ENCODE results near the gene CEP85. TPM values are rescaled to one million over a fixed set of nuclear protein-coding genes. Genes with fewer than 3 reads are reported as not detected.
A peak's percentile ranks its signal among the peaks of the same experiment; 100 is the strongest.

The CEP85 gene
- total and polyA plus RNA-seq, 5 experiments from 2014 or later = 3.9 to 21.9 (median 9.8) TPM

DNA sequence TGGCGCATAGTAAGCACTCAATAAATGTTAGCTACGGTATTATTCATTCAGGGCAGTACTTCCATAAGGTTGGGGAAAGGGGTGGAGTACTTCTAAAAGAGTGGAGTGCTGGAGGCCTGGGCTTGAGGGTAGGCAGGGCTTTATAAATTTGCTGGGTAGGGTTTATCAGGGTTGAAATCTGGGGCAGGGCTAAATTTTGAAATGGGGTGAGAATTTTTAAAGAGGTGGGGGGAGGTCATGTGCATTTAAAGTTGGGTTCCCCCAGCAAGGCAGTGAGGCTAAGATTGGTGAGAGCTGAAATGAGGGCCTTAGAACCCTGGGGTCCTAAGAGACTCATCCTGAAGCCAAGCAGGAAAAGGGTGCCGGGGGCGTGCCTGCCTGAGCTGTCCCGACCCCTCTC lies 33.6 kb upstream of the CEP85 start:
- Mint-ChIP-seq H3K27me3 (peaks cover 0 to 2% (median 0%) of the 10 kb centered on the region in 5 donors), H3K9me3 (no peaks in the 10 kb centered on the region), H3K4me3 (peak overlapping the region in 2 of 10 donors; percentile 1 to 28), H3K27ac (peak overlapping the region in 4 of 10 donors; percentile 84 to 96 (median 84)), H3K36me3 (no peaks in the 10 kb centered on the region), H3K4me1 (peaks cover 3 to 30% (median 25%) of the 10 kb centered on the region in 4 donors)
- no peak for DNase-seq
- POLR2A ChIA-PET = interaction anchor here (0.9 kb wide), 1 partner anchor 17 kb away, joined by 3 read pairs; no protein-coding TSS in a partner anchor
- no peak for ATAC-seq

DNA sequence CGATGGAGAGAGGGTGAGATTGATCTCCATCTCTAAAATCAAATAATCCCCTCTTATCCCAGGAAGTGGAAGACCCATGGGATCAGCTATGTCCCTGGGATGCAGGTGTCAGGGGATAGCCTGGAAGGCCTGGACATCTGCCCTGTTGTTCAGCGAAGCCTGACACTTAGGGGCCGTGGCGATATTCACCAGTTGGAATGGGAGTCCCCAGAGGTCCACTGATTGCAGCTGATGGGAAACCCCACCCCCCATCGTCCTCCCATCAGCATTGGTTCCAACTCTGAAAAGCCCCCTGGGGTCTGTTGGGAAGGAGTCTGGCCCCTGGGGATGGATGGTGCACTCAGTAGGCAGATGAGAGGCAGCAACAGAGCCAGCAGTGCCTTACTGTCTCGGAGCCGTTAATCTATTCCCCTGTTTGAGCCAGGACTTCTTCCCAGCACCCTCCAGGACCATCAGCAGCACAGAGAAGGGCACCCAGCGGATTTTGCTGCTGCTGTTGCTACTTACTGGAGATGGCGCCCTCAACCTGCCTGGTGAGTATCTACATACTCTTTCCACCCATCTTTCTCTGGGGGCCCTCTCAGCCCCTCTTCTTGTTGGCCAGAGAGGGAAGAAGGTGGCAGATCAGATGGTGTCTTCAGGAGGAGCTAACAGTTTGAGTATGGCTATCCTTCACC lies 30.2 kb upstream of the CEP85 start:
- H3K36me3 Mint-ChIP-seq = no peaks in the 10 kb centered on the region
- peaks cover 3 to 30% (median 25%) of the 10 kb centered on the region in 4 donors for H3K4me1 Mint-ChIP-seq
- POLR2A ChIA-PET = interaction anchor here (1.2 to 1.4 kb wide), 2 partner anchors 30 to 34 kb away, joined by 3 read pairs; partner anchors contain the start of genes CEP85 and ZNF593
- H3K27me3 Mint-ChIP-seq = peaks cover 0 to 2% (median 0%) of the 10 kb centered on the region in 5 donors
- DNase-seq = no peak
- no peak for ATAC-seq
- peak overlapping the region in 2 of 10 donors; percentile 84 for H3K27ac Mint-ChIP-seq
- H3K4me3 Mint-ChIP-seq = no peak overlapping the region
- H3K9me3 Mint-ChIP-seq = no peaks in the 10 kb centered on the region

- POLR2A ChIA-PET = no interaction called here
- DNase-seq (no peak), ATAC-seq (no peak)
- Mint-ChIP-seq H3K4me1 (no peaks in the 10 kb centered on the region), H3K9me3 (no peaks in the 10 kb centered on the region), H3K4me3 (no peak overlapping the region), H3K27ac (no peak overlapping the region), H3K27me3 (no peaks in the 10 kb centered on the region), H3K36me3 (no peaks in the 10 kb centered on the region)
Observed at GRCh38 chr1:26210147-26210870, 23.7 kb upstream of the CEP85 start.

- Mint-ChIP-seq H3K27me3 (no peaks in the 10 kb centered on the region), H3K4me3 (no peak overlapping the region), H3K36me3 (no peaks in the 10 kb centered on the region), H3K27ac (no peak overlapping the region), H3K4me1 (no peaks in the 10 kb centered on the region), H3K9me3 (no peaks in the 10 kb centered on the region)
- no peak for ATAC-seq
- POLR2A ChIA-PET = interaction anchor here (0.6 to 0.8 kb wide), 2 partner anchors 20 to 21 kb away, joined by 3 to 5 read pairs; no protein-coding TSS in a partner anchor
- no peak for DNase-seq
Observed at GRCh38 chr1:26212726-26213125, 21.3 kb upstream of the CEP85 start.

DNA sequence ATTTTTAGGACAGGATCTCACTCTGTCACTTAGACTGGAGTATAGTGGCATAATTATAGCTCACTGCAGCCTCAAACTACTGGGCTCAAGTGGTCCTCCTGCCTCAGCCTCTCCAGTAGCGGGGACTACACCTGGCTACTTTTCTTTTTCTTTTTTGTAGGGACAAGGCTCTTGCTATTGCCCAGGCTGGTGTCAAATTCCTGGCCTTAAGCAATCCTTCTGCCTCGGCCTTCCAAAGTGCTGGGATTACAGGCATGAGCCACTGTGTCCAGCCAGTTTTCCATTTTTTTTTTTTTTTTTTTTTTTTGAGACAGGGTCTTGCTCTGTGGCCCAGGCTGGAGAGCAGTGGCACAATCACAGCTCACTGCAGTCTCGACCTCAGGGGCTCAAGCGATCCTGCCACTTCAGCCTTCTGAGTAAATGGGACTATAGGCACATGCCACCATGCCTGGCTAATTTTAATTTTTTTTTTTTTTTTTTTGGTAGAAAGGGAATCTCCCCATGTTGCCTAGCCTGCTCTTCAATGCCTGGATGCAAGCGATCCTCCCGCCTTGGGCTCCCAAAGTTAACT lies 20.6 kb upstream of the CEP85 start:
- H3K4me3 Mint-ChIP-seq = no peak overlapping the region
- H3K27ac Mint-ChIP-seq = no peak overlapping the region
- no peak for DNase-seq
- no peak for ATAC-seq
- H3K9me3 Mint-ChIP-seq = no peaks in the 10 kb centered on the region
- no peaks in the 10 kb centered on the region for H3K27me3 Mint-ChIP-seq
- POLR2A ChIA-PET = interaction anchor here (0.6 to 0.8 kb wide), 4 partner anchors 19 to 782 kb away, joined by 3 to 5 read pairs (median 3); no protein-coding TSS in a partner anchor
- H3K4me1 Mint-ChIP-seq = no peaks in the 10 kb centered on the region
- no peaks in the 10 kb centered on the region for H3K36me3 Mint-ChIP-seq

DNA sequence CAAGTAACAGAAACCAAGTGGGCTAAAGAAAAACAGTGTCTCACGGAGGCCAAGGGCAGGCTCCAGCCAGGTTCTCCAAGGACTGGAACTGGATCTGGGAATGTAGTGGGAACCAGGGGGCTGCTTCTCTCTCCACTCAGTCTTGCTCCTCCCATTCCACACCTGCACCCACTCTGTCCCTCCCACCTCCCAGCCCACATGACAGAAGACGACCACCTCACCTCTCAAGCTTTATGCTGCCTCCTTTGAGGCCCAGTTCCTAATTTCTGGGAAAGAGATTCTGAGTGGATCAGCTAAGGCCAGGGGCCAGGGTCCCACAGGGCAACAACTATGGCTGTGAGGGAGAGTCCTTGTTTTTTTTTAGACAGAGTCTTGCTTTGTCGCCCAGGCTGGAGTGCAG lies 18.8 kb upstream of the CEP85 start:
- Mint-ChIP-seq H3K27ac (no peak overlapping the region), H3K9me3 (no peaks in the 10 kb centered on the region), H3K4me1 (no peaks in the 10 kb centered on the region), H3K27me3 (peaks cover 0 to 4% (median 0%) of the 10 kb centered on the region in 5 donors), H3K36me3 (no peaks in the 10 kb centered on the region), H3K4me3 (no peak overlapping the region)
- ATAC-seq = no peak
- DNase-seq = no peak
- POLR2A ChIA-PET = no interaction called here

DNA sequence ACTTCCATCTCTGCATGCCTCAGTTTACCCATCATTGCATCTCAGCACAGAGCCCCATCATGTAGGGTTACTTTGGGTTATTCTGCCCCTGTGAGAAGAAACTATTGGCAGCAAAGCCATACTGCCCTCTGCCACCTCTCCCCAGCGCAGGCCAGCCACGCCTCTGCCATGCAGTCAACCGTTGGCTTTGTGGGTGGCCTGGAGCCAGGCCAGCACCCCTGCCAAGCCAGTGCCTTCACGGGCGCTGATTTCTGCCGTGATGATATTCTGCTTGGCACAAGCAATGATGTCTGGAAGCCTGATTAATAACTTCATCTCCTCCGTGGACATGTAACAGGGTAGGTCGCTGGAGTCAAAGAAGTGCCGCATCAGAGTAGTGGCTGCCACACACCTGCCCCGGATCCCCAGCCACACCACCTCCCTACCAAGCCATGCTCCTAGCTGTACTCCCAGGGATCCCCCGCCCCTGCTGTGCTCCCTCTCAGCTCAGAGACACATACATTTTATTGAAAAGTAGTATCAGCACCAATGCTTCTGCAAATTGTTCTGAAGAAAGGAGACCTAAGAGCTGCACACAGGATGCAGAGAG lies 15.0 kb upstream of the CEP85 start:
- no peaks in the 10 kb centered on the region for H3K36me3 Mint-ChIP-seq
- no peak overlapping the region for H3K27ac Mint-ChIP-seq
- no peak for DNase-seq
- no peak overlapping the region for H3K4me3 Mint-ChIP-seq
- no peaks in the 10 kb centered on the region for H3K4me1 Mint-ChIP-seq
- POLR2A ChIA-PET = no interaction called here
- H3K27me3 Mint-ChIP-seq = peaks cover 0 to 7% (median 0%) of the 10 kb centered on the region in 5 donors
- ATAC-seq = no peak
- H3K9me3 Mint-ChIP-seq = no peaks in the 10 kb centered on the region

DNA sequence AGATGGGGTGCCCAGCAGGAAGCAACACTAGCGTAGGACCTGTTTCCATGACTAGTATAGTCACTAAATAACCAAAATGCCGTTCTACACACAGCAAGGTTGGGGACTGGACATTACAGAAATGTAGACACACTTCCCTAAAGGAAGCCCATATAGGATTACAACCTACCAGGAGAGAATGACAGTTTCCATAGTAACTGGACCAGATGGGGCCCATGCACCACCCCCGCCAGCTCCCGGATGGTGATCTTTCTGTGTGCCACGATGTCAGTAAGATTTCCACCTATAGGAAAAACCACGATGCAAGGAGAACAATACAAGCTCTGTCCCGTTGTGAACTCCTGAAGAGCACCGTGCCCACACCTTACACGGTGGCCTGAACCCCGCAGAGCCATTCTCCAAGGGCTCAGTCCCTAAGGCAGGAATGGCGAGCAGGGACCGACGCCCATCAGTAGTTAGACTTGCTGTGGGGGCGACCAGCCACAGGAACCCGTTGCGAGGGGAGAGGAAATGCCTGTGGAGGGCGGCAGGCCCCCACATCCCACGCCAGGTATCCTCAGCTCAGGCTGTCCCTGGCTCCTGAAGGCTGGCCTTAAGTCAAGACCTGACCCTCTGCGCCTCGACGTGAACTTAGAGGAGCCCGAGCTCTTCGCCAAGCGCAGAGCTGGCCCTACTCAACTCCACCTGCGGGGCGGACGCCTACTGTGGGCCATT lies 13.6 kb upstream of the CEP85 start:
- peaks cover 0 to 8% (median 3%) of the 10 kb centered on the region in 4 donors for H3K4me1 Mint-ChIP-seq
- no peaks in the 10 kb centered on the region for H3K36me3 Mint-ChIP-seq
- no peak overlapping the region for H3K4me3 Mint-ChIP-seq
- H3K27ac Mint-ChIP-seq = no peak overlapping the region
- DNase-seq = no peak
- H3K27me3 Mint-ChIP-seq = peaks cover 0 to 7% (median 1%) of the 10 kb centered on the region in 5 donors
- POLR2A ChIA-PET = no interaction called here
- H3K9me3 Mint-ChIP-seq = no peaks in the 10 kb centered on the region
- no peak for ATAC-seq

DNA sequence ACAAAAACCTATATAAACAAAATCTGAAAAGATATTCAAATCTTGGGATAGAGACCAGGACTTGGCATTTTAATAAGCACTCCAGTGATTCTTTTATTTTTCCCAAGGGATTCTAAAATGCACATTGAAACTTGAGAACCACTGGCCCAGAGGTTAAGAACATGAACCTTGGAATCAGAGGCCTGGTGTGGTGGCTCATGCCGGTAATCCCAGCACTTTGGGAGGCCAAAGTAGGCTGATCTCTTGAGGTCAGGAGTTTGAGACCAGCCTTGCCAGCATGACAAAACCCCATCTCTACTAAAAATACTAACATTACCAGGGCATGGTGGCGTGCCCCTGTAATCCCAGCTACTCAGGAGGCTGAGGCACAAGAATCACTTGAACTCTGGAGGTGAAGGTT lies 12.9 kb upstream of the CEP85 start:
- POLR2A ChIA-PET = no interaction called here
- no peak for DNase-seq
- no peak for ATAC-seq
- Mint-ChIP-seq H3K36me3 (no peaks in the 10 kb centered on the region), H3K9me3 (no peaks in the 10 kb centered on the region), H3K4me3 (no peak overlapping the region), H3K27me3 (peaks cover 2 to 13% (median 9%) of the 10 kb centered on the region in 5 donors), H3K4me1 (peaks cover 6 to 15% (median 11%) of the 10 kb centered on the region in 4 donors), H3K27ac (peak overlapping the region in 1 of 10 donors; percentile 44)

DNA sequence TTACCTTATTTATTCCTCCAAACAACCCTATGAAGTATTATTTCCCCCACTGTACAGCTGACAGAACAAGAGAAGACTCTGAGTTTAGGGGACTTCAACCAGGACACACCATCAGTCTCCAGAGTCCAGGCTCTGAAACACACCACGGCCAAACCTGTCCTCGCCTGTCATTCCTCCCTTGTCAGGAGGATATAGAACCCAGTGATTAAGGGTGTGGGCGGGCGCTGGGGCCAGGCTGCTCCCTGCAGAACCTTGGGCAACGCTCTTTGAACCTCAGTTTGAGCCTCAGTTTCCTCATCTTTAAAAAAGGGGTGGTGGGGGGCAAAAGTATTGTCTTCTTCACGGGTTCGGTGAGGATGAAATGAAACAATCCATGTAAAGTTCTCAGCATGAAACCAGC lies 9.4 kb upstream of the CEP85 start:
- H3K27ac Mint-ChIP-seq = peak overlapping the region in 1 of 10 donors; percentile 52
- no peaks in the 10 kb centered on the region for H3K9me3 Mint-ChIP-seq
- H3K36me3 Mint-ChIP-seq = no peaks in the 10 kb centered on the region
- H3K4me1 Mint-ChIP-seq = peaks cover 6 to 18% (median 13%) of the 10 kb centered on the region in 4 donors
- ATAC-seq = no peak
- H3K27me3 Mint-ChIP-seq = peaks cover 6 to 22% (median 17%) of the 10 kb centered on the region in 5 donors
- POLR2A ChIA-PET = interaction anchor here (0.7 kb wide), 1 partner anchor 426 kb away, joined by 7 read pairs; no protein-coding TSS in a partner anchor
- no peak for DNase-seq
- peak overlapping the region; percentile 14 to 85 (median 74) for H3K4me3 Mint-ChIP-seq

GRCh38 chr1:26225033-26225831 lies 8.8 kb upstream of the CEP85 start:
- Mint-ChIP-seq H3K36me3 (no peaks in the 10 kb centered on the region), H3K27ac (peak overlapping the region in 6 of 10 donors; percentile 34 to 71 (median 54)), H3K9me3 (no peaks in the 10 kb centered on the region), H3K4me3 (peak overlapping the region; percentile 69 to 85 (median 76)), H3K27me3 (peaks cover 6 to 22% (median 17%) of the 10 kb centered on the region in 5 donors), H3K4me1 (peaks cover 6 to 18% (median 13%) of the 10 kb centered on the region in 4 donors)
- peak; percentile 74 to 92 for ATAC-seq
- peak in 6 of 10 donors; percentile 11 to 69 (median 27) for DNase-seq
- POLR2A ChIA-PET = interaction anchor here (0.7 kb wide), 1 partner anchor 427 kb away, joined by 7 read pairs; no protein-coding TSS in a partner anchor

Data from naive thymus-derived CD8-positive, alpha-beta T cell (primary cell).